Measurements from ENCODE around the gene KCNQ1.

The KCNQ1 gene

GRCh38 chr11:2770096-2770751 is 325.4 kb downstream of the KCNQ1 start:
- DNase-seq (ENCODE audit: low read depth): no peak

GRCh38 chr11:2770761-2771301 is 326.0 kb downstream of the KCNQ1 start:
- no peak for DNase-seq (ENCODE audit: low read depth)

DNA sequence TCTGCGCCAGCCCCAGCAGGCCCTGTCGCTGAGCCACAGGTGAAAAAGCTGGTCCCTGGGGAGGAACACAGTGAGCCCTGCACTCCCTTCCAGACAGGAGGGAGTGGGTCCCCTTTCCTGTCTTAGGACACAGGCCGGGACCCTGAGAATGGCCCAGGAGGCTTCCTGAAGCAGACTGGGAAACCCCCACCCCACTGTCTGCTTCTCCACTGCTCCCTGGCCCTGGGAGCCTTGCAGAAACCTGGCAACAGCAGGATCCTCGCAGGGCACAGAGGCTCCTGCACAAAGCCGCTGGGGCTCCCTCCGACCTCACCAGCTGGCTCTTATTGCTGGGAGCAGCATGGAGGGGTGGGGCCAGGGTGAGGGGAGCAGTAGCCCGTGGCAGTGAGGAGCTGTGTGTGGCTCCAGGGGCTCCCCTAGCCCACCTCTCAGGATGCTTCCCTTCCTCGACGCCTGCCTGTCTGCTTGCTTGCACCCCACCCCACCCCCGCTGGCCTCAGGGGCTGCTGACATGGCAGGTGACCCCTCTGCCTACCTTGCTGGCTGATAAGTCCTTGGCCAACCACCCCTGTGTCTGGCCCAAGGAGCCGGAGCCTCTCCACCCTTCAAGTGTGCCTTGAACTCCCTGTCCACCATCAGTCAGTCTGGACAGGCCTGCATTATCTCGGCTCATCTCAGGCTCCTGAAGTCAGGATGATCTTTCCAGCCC is 327.1 kb downstream of the KCNQ1 start:
- no peak for DNase-seq (ENCODE audit: low read depth)

DNA sequence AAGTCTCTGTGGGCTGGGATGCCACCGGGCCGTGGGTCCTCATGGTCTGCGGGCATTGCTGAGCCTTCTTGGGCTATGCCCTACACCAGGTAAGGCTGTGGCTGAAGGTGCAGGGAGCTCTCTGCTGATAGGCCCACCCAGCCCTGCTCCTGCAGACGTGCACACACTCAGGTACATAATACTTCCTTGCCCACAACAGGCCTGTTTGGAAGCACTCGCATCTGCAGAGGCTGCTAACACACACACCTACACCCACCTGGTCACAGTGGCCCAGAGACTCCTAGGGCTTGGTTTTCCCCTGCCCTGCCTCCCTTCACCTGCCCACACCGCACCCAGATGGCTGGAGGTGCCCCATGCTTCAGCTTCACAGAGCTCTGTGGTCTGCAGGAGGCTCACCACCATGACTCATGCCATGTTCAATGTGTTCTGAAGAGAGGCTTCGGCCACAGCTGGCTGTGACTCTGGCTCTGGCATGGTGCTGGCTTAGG is 327.8 kb downstream of the KCNQ1 start:
- no peak for DNase-seq (ENCODE audit: low read depth)

- DNase-seq (ENCODE audit: low read depth): no peak
Measured at GRCh38 chr11:2774173-2775082, 329.6 kb downstream of the KCNQ1 start.

DNA sequence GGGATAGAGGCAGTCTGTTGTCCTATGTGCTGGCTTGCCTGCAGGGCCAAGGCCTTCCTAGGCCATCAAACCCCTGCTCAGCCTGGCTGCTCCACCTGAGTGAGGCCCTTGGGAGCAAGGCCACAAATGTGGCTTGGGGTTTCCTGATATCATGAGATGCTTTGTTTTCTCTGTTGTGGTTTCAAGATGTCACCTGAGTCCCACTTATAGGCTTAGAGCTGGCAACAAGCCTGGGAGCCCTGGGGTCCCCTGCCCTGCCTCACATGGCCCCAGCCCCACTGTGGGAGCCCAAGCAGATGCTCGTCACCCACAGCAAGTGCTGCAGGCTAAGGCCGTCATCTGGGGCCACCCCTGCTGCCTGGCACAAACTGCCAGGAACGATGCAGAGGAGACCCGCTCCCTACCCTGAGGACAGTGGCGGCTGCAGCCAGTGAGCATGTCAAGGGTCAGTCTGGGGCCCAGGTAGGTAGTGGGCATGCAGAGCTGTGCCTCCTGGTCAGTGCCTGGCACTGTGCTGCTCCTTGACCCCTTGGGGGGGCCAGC is 330.3 kb downstream of the KCNQ1 start:
- no peak for DNase-seq (ENCODE audit: low read depth)

GRCh38 chr11:2775626-2776350 is 331.0 kb downstream of the KCNQ1 start:
- DNase-seq (ENCODE audit: low read depth): no peak

DNA sequence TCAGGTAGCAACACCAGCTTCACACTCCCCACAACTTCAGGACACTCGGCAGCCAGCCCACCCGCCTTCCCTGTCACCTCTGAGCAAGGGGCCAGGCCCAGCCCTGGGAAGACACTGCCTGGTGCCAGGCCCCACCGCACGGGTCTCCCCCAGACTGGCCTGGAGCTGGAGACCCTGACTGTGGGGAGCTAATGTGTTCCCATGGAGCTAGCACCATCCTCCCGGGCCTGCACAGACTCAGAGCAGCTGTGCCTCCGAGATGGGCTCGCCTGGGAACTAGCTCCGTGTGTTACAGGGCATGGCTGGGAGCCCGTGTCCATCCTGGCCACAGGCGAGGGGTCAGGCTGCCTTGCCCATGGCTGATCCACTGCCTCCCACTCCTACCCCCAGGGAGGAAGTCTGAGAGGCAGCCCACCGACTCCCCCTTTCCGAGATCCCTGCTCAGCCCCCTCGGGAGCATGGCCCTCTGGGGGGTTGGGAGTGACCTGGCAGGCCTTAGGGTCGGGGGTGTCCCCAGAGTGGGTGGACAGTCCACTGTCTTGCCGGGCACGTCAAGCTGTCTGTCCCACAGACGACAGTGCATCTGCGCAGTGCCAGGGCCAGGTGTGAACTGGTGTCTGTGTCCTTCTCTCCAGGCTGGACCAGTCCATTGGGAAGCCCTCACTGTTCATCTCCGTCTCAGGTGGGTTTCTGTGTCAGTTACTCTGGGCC is 331.7 kb downstream of the KCNQ1 start:
- DNase-seq (ENCODE audit: low read depth): no peak

DNA sequence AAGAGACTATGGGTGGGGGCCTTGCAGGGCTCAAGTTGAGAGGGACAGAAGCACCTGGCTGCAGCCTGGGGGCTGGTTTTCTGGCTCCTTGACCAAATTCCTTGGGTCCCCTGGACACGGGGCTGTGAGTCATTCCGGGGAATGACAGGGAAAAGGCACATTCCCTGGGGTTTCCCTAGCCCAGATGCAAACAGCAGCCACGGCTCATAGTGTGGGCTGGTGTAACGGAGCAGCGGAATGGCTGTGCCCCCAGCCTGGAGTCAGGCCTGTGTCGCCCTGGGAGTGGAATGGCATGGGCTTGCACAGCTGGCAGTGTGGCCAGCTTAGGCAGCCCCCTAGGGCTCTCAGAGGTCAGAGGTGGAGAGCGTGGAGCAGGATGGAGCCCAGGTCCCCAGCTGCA is 332.6 kb downstream of the KCNQ1 start:
- no peak for DNase-seq (ENCODE audit: low read depth)

DNA sequence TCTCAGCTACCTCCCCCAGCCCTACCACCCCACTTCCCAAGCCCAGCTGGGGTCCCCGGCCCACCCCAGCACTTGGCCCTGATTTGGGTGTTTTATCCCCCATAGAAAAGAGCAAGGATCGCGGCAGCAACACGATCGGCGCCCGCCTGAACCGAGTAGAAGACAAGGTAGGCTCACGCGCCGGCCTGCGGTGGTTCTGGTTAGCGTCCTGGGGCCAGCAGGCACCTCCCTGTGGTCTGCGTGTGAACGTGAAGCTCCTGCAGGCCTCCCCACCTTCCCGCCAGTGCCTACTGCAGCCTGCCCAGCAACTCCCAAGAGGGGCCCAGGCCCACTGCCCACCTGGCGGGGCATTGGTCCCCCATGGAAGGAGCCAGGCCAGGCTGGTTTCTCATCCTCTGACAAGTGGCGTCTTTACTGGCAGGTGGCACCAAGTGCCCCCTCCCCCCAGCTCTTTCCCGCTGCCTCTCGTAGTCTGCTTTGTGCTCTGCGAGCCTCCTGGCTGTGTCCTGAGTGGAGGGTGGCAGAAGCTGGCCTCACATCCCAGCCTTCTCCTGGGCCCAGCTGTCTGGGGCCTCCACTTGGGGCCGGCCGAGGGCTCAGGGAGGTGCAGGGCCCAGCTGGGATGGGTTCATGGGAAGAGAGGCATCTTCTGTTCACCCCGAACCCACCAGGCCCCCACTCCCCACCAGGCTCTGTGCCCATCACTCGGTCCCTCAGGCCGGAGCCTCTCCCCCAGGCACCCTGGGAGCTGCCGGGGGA is 333.2 kb downstream of the KCNQ1 start:
- DNase-seq (ENCODE audit: low read depth): no peak

GRCh38 chr11:2778630-2779498 is 334.1 kb downstream of the KCNQ1 start:
- DNase-seq (ENCODE audit: low read depth): no peak

DNA sequence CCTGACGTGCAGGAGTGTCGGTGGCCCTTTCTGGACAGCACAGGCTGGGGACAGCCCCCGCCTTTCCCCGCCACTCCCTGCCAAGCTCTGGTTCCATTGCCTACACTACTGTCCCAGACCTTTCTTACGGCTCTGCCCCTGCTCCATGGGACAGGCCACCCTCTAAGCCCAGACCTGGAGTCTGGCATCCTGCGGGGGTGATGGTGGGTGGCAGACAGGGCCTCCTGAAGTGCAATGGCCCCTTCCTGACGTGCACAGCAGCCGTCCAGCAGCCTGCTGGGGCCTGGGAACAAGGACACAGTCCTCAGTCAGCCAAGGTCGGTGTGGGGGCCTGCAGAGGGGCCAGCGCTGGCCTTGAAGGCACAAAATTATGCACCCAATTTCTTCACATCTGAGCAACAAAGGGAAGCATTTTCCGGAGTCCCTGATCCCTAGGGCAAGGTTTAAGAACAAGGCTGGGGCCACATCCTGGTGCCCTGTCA is 334.7 kb downstream of the KCNQ1 start:
- no peak for DNase-seq (ENCODE audit: low read depth)

DNA sequence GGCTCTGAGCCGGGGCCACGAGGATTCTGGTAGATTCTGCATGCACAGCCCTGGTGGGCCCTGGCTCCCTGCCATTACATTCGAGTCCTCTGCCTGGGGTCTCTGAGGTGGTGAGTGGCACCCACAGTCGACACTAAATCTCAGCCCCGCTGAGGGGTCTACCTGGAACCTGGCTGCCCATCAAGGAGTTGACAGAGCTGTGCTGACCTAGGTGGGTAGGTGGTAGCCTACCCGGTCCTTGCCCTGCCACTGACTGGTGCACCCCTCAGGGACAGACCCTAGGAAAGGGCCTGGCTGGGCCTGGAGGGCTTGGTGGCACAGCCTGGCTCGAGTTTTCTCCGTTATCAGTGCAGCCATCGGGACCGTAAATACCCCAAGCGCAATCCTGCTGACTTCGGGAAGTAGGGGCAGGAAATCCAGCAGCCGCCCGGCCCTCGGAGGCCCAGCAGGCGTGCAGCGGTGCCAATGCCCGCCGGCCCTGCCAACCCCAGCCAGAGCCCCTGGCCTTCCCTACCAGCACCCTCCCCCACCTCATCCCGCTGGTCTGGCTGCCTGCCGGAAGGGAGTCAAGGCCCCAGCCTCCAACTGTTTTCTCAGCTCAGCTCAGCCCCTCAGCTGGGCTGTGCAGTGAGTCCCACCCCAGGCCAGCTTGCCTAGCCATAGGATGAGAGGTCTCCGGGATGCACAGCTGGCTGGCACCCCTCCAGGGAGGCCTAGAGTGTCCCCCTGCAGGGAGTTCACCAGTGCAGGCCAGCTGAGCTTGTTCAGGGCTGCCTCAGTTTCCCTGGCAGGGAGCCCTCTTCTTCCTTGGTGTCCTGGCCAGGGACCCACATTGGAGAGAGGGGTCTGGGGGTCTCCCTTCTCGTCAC is 335.4 kb downstream of the KCNQ1 start:
- no peak for DNase-seq (ENCODE audit: low read depth)

- no peak for DNase-seq (ENCODE audit: low read depth)
Measured at GRCh38 chr11:2780850-2781407, 336.1 kb downstream of the KCNQ1 start.

- no peak for DNase-seq (ENCODE audit: low read depth)
Measured at GRCh38 chr11:2781408-2782274, 336.8 kb downstream of the KCNQ1 start.

- no peak for DNase-seq (ENCODE audit: low read depth)
Measured at GRCh38 chr11:2782769-2783168, 338.0 kb downstream of the KCNQ1 start.

Data from T-helper 22 cell (primary cell).